Aorta (tissue), 5 donors: ENCODE data around the gene MYO18B. TPM values are rescaled to one million over a fixed set of nuclear protein-coding genes. Genes with fewer than 3 reads are reported as not detected.

Experiments used
- ATAC-seq: fragments of 200-7000 bp; cut with Tn5 transposase; one replicate; pipeline ENCODE4 v1.9.1; 2022; ENCODE audit warnings: moderate library complexity; ENCODE audit not compliant: low FRiP score
- DNase-seq, 2 donors: peaks; one replicate each; pipeline ENCODE4 v3.0.0-alpha.2; 2020
- H3K27ac ChIP-seq, 2 donors: one replicate each; pipeline ENCODE4 v1.5.1; 2013; ENCODE audit warnings: low read length in 2 of 2, mild to moderate bottlenecking in 2 of 2, moderate library complexity in 2 of 2, control low read depth in 1 of 2, inconsistent platforms in 1 of 2, low read depth in 1 of 2
- H3K27me3 ChIP-seq, 2 donors: one replicate each; pipeline ENCODE4 v1.6.1; 2013; ENCODE audit warnings: control low read depth in 1 of 2, low read length in 1 of 2, mild to moderate bottlenecking in 1 of 2, moderate library complexity in 1 of 2; ENCODE audit not compliant: insufficient read depth in 2 of 2, control insufficient read depth in 1 of 2
- H3K36me3 ChIP-seq, 2 donors: one replicate each; pipeline ENCODE4 v1.6.1; 2013; ENCODE audit warnings: control low read depth in 1 of 2, low read length in 1 of 2, mild to moderate bottlenecking in 1 of 2; ENCODE audit not compliant: insufficient read depth in 2 of 2, control insufficient read depth in 1 of 2
- H3K4me1 ChIP-seq, 2 donors: one replicate each; pipeline ENCODE4 v1.6.1; 2013; ENCODE audit warnings: low read length in 2 of 2, control low read depth in 1 of 2, mild to moderate bottlenecking in 1 of 2, moderate library complexity in 1 of 2; ENCODE audit not compliant: insufficient read depth in 2 of 2, control insufficient read depth in 1 of 2
- H3K4me3 ChIP-seq, 2 donors: one replicate each; pipeline ENCODE4 v1.5.1; 2013; ENCODE audit warnings: low read length in 2 of 2, control low read depth in 1 of 2, mild to moderate bottlenecking in 1 of 2
- H3K9me3 ChIP-seq: one replicate; pipeline ENCODE4 v1.6.1; 2013; ENCODE audit warnings: mild to moderate bottlenecking, low read length; ENCODE audit not compliant: control insufficient read depth
- WGBS, 2 donors: extraction: QIAGEN DNeasy Blood & Tissue Kit; methylation state at CpG; one replicate each; pipeline ENCODE4 v1.1.7; 2013; 5-methylcytosine and 5-hydroxymethylcytosine counted together
- intact Hi-C, 2 donors: fragments of 100-400 bp; cut with DNase I; formaldehyde crosslinking; loops; one replicate each; pipeline versions ENCODE4 v1.14.2 to v1.15.0; 2022
- polyA plus RNA-seq, 2 donors: library from polyadenylated mRNA; stranded (reverse); fragments of 200-250 nt; gene quantifications; one replicate each; pipeline ENCODE4 v1.2.3, GENCODE V29; 2013
- total RNA-seq, 2 donors: library from RNA; stranded (reverse); fragmentation: NEBNext Ultra II Directional; extraction: Animal tissue kit (Norgen Biotek cat#: 25700); gene quantifications; one replicate each; pipeline ENCODE4 v1.2.1, GENCODE V29; 2021
- donor health status: healthy with polysubstance abuse.
- donor health status: Bipolar disorder and iron deficiency.
- donor health status: DM: no; HTN: no; CAD: no.
- donor health status: DM: no; HTN: no; CAD: no.
- donor health status: DM: yes; HTN: yes; CAD: no.

MYO18B gene
- total and polyA plus RNA-seq, 4 donors, result 10.1 to 31.6 (median 22.1) TPM

DNA sequence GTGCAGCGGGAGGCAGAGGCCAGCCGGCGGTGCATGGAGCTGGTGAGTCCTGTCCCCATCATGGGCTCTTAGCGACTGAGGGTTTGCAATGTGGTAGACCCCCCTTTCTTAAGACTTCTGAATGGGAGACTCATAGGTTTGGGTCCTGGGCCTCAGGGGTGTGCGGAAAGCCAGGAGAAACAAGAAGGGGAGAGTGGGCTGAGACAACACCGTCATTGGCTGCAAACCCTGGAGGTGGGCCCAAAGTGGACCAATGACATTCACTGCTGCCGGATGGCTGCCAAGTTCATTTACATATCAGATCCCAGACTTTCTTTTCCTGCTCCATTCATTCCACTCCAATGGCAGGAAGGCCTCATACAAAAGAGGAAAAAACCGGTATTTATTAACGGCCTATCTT, 213.3 kb downstream of the MYO18B start:
- ATAC-seq (no peak), DNase-seq (no peak)
- 93% methylated on average over 9 of the region's 9 CpGs for WGBS, 2 donors
- H3K27ac ChIP-seq, result no peak overlapping the region
- H3K4me3 ChIP-seq, result no peak overlapping the region
- no peaks in the 10 kb centered on the region for H3K4me1 ChIP-seq
- H3K27me3 ChIP-seq, result no peaks in the 10 kb centered on the region
- H3K9me3 ChIP-seq, result no peaks in the 10 kb centered on the region
- peaks cover 6 to 29% of the 10 kb centered on the region in 2 donors for H3K36me3 ChIP-seq
- intact Hi-C loops, result no loop called here

DNA sequence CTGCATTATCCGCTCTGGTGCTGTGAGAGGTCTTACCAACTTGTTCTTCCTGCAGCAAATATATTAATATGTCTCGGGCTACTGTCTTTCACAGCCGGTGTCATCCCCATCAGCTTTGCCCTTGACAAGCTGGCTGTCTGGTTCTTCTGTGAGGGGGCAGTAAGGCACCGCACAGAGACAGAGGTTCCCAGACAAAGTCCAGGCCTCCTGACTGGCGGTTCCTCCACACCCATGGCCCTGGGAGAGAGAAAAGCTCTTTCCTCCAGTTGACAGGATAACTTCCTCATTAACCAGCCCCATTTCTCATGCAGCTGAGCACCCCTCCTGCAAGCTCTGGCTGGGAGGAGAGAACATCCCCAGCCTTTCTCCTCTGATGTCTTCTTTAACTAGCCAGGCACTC, 214.8 kb downstream of the MYO18B start:
- Histone ChIP-seq H3K4me1 (no peaks in the 10 kb centered on the region), H3K27me3 (no peaks in the 10 kb centered on the region), H3K27ac (no peak overlapping the region), H3K9me3 (no peaks in the 10 kb centered on the region), H3K4me3 (no peak overlapping the region), H3K36me3 (peaks cover 5 to 25% of the 10 kb centered on the region in 2 donors)
- WGBS, 2 donors, result 70 to 79% methylated on average over 5 of the region's 5 CpGs
- ATAC-seq (no peak), DNase-seq (no peak)
- intact Hi-C loops, result no loop called here

GRCh38 chr22:25959818-25960774, 218.1 kb downstream of the MYO18B start:
- intact Hi-C loops, result no loop called here
- Histone ChIP-seq H3K9me3 (no peaks in the 10 kb centered on the region), H3K36me3 (peaks cover 6 to 16% of the 10 kb centered on the region in 2 donors), H3K4me3 (no peak overlapping the region), H3K27me3 (no peaks in the 10 kb centered on the region), H3K27ac (no peak overlapping the region), H3K4me1 (no peaks in the 10 kb centered on the region)
- ATAC-seq (no peak), DNase-seq (no peak)
- 69 to 72% methylated on average over 12 of the region's 12 CpGs for WGBS, 2 donors

GRCh38 chr22:25961699-25962098, 219.7 kb downstream of the MYO18B start:
- WGBS, 2 donors, result 87 to 89% methylated on average over 5 of the region's 5 CpGs
- Histone ChIP-seq H3K27me3 (no peaks in the 10 kb centered on the region), H3K4me1 (no peaks in the 10 kb centered on the region), H3K27ac (no peak overlapping the region), H3K36me3 (peaks cover 6 to 12% of the 10 kb centered on the region in 2 donors), H3K4me3 (no peak overlapping the region), H3K9me3 (no peaks in the 10 kb centered on the region)
- intact Hi-C loops, result no loop called here
- ATAC-seq (no peak), DNase-seq (no peak)

DNA sequence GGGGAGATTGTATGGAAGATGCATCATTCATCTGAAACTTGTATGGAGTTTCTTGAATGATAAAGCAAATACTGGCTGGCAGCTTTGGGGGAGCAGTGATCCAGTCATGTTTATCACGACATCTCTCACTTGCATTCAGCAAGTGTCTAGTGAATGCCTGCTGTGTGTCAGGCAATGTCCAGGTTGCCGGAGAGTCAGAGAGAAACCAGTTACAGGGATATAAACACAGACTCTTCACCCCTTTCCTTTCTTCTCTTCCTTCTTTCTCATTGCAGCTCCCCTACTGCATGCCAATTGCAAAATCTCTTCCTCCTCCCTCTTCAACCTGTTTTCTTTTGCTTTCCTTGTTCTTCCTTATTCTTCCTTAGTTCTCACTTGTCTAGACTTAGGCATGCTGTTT, 220.7 kb downstream of the MYO18B start:
- H3K27ac ChIP-seq, result no peak overlapping the region
- H3K36me3 ChIP-seq, result peaks cover 3 to 9% of the 10 kb centered on the region in 2 donors
- no peak for ATAC-seq
- 93 to 96% methylated on average over 2 of the region's 2 CpGs for WGBS, 2 donors
- no peaks in the 10 kb centered on the region for H3K27me3 ChIP-seq
- intact Hi-C loops, result no loop called here
- no peak for DNase-seq
- no peaks in the 10 kb centered on the region for H3K9me3 ChIP-seq
- H3K4me1 ChIP-seq, result no peaks in the 10 kb centered on the region
- H3K4me3 ChIP-seq, result no peak overlapping the region

- Histone ChIP-seq H3K36me3 (peaks cover 5 to 8% of the 10 kb centered on the region in 2 donors), H3K27ac (no peak overlapping the region), H3K4me1 (no peaks in the 10 kb centered on the region), H3K27me3 (no peaks in the 10 kb centered on the region), H3K9me3 (no peaks in the 10 kb centered on the region), H3K4me3 (no peak overlapping the region)
- no peak for DNase-seq
- WGBS, 2 donors, result 93 to 95% methylated on average over 10 of the region's 10 CpGs
- ATAC-seq, result no peak
- intact Hi-C loops, result no loop called here
These were observed 223.2 kb downstream of the MYO18B start for GRCh38 chr22:25964961-25965730.

DNA sequence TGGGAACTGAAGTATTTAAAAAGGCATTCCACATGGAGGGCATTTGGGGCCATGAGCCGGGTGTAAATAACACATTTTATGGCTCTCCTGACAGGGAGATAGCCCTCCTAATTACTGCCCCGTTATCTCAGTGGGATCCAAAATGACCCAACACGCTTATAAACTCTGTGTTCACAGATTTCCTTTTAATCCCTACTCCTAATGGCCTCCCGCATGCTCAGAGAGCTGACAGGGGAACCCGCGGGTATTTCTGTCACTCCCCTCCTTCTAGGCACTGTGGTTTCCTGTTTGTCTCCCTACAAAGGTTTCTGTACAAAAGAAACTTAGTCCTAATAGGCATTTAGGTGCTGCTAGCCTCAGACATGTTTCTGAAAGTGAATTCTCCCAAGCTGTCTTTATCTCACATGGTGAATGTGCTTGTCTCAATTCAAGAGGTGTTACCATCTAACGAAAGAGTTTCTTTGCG, 224.5 kb downstream of the MYO18B start:
- 42 to 51% methylated on average over 8 of the region's 8 CpGs for WGBS, 2 donors
- intact Hi-C loops, result no loop called here

GRCh38 chr22:25969286-25969685, 227.3 kb downstream of the MYO18B start:
- peaks cover 0 to 5% of the 10 kb centered on the region in 2 donors for H3K36me3 ChIP-seq
- H3K27ac ChIP-seq, result no peak overlapping the region
- DNase-seq (no peak), ATAC-seq (no peak)
- no peaks in the 10 kb centered on the region for H3K4me1 ChIP-seq
- H3K9me3 ChIP-seq, result no peaks in the 10 kb centered on the region
- no peaks in the 10 kb centered on the region for H3K27me3 ChIP-seq
- no peak overlapping the region for H3K4me3 ChIP-seq
- intact Hi-C loops, result no loop called here

More for the DNA sequence above, 224.5 kb downstream of the MYO18B start:
- H3K9me3 ChIP-seq, result no peaks in the 10 kb centered on the region
- H3K27me3 ChIP-seq, result no peaks in the 10 kb centered on the region
- no peak for ATAC-seq
- H3K27ac ChIP-seq, result no peak overlapping the region
- H3K4me1 ChIP-seq, result no peaks in the 10 kb centered on the region
- no peak overlapping the region for H3K4me3 ChIP-seq
- H3K36me3 ChIP-seq, result peaks cover 5 to 8% of the 10 kb centered on the region in 2 donors
- no peak for DNase-seq
